Uterus (tissue), 4 donors: ENCODE data around the gene SH3TC1. TPM values are rescaled to one million over a fixed set of nuclear protein-coding genes. Genes with fewer than 3 reads are reported as not detected.

ENCODE experiments used
- DNase-seq, 2 donors: peaks; one replicate each; pipeline ENCODE4 v3.0.0-alpha.2; 2019 to 2020
- H3K27ac ChIP-seq, 2 donors: fragments of 200-600 bp; sonication (generic); 1 replicate in 1 of 2; 2 replicates in 1 of 2; pipeline ENCODE4 v1.5.1; 2016 to 2018
- H3K27me3 ChIP-seq, 2 donors: fragments of 200-600 bp; sonication (generic); one replicate each; pipeline ENCODE4 v1.5.1; 2018 to 2019; ENCODE audit warnings: control low read depth in 1 of 2
- H3K36me3 ChIP-seq, 2 donors: fragments of 200-600 bp; sonication (generic); one replicate each; pipeline ENCODE4 v1.5.1; 2019; ENCODE audit warnings: control low read depth in 1 of 2
- H3K4me1 ChIP-seq, 2 donors: fragments of 200-600 bp; sonication (generic); one replicate each; pipeline ENCODE4 v1.5.1; 2018 to 2019; ENCODE audit warnings: control low read depth in 1 of 2
- H3K4me3 ChIP-seq, 2 donors: fragments of 200-600 bp; sonication (generic); 1 replicate in 1 of 2; 2 replicates in 1 of 2; pipeline ENCODE4 v1.5.1; 2018 to 2019; ENCODE audit warnings: mild to moderate bottlenecking in 1 of 2
- H3K9me3 ChIP-seq, 2 donors: fragments of 200-600 bp; sonication (generic); one replicate each; pipeline ENCODE4 v1.5.1; 2019; ENCODE audit warnings: control low read depth in 1 of 2
- CTCF ChIP-seq, 4 experiments: fragments of 200-600 bp in 2 of 4; fragments of 450-650 bp in 2 of 4; sonication (generic) in 2 of 4; IDR thresholded peaks; one replicate each; pipeline ENCODE4 v1.5.1; 2016 to 2019; ENCODE audit warnings: antibody characterized with exemption in 4 of 4, mild to moderate bottlenecking in 2 of 4, moderate library complexity in 1 of 4
- POLR2A ChIP-seq, 2 donors: fragments of 450-650 bp; IDR thresholded peaks; one replicate each; pipeline ENCODE4 v1.6.1; 2016; ENCODE audit warnings: antibody characterized with exemption in 2 of 2, mild to moderate bottlenecking in 1 of 2, moderate library complexity in 1 of 2
- intact Hi-C: fragments of 100-400 bp; cut with DNase I; formaldehyde crosslinking; loops from one replicate; pipeline ENCODE4 v1.15.1; 2023; ENCODE audit warnings: low total_unique reads
- total RNA-seq, 4 donors: library from RNA; depleted of rRNA in 3 of 4; stranded (reverse); fragments of >200 nt in 3 of 4; gene quantifications; one replicate each; pipeline versions ENCODE4 v1.1.0 to v1.2.4, GENCODE V29; 2014 to 2023
- donor health status: DM: yes; HTN: yes; CAD: no.

Gene SH3TC1
- total RNA-seq, 4 donors from 2014 or later = 5.1 to 16.4 (median 11.3) TPM

- H3K9me3 ChIP-seq = no peaks in the 10 kb centered on the region
- H3K27me3 ChIP-seq = no peaks in the 10 kb centered on the region
- TF ChIP-seq POLR2A (IDR thresholded peaks at IDR 0.05) = no peak
- TF ChIP-seq CTCF (IDR thresholded peaks at IDR 0.05) = no peak
- no peaks in the 10 kb centered on the region for H3K36me3 ChIP-seq
- H3K4me3 ChIP-seq = no peak overlapping the region
- intact Hi-C loops = no loop called here
- no peaks in the 10 kb centered on the region for H3K4me1 ChIP-seq
- H3K27ac ChIP-seq = no peak overlapping the region
- no peak for DNase-seq
Measured at GRCh38 chr4:8180310-8181093, 18.6 kb upstream of the SH3TC1 start.

DNA sequence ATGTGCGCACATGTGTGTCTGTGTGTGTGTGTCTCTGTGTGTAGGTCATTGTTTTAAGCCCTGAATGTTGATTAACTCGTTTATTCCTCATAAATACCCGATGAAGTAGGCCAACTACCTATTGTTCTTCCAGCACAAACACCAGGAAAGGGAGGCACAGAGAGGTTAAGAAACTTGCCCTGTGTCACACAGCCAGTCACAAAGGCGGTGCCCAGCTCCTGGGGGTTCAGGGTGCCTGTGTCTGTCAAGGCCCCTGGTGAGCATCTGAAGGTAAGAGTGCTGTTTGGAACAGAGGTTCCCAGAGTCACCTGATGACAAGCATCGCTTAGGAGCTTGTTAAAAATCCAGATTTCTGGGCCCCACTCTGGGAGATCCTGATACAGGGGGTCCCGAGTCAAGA lies 18.0 kb upstream of the SH3TC1 start:
- Histone ChIP-seq H3K4me3 (no peak overlapping the region), H3K9me3 (no peaks in the 10 kb centered on the region), H3K4me1 (no peaks in the 10 kb centered on the region), H3K27me3 (no peaks in the 10 kb centered on the region), H3K36me3 (no peaks in the 10 kb centered on the region), H3K27ac (no peak overlapping the region)
- no peak for TF ChIP-seq CTCF (IDR thresholded peaks at IDR 0.05)
- intact Hi-C loops = no loop called here
- no peak for DNase-seq

GRCh38 chr4:8181844-8182243 lies 17.2 kb upstream of the SH3TC1 start:
- H3K27ac ChIP-seq = no peak overlapping the region
- no peaks in the 10 kb centered on the region for H3K27me3 ChIP-seq
- H3K4me1 ChIP-seq = no peaks in the 10 kb centered on the region
- no peaks in the 10 kb centered on the region for H3K9me3 ChIP-seq
- intact Hi-C loops = no loop called here
- TF ChIP-seq CTCF (IDR thresholded peaks at IDR 0.05) (no peak), POLR2A (IDR thresholded peaks at IDR 0.05) (no peak)
- no peak for DNase-seq
- H3K36me3 ChIP-seq = no peaks in the 10 kb centered on the region
- H3K4me3 ChIP-seq = no peak overlapping the region

DNA sequence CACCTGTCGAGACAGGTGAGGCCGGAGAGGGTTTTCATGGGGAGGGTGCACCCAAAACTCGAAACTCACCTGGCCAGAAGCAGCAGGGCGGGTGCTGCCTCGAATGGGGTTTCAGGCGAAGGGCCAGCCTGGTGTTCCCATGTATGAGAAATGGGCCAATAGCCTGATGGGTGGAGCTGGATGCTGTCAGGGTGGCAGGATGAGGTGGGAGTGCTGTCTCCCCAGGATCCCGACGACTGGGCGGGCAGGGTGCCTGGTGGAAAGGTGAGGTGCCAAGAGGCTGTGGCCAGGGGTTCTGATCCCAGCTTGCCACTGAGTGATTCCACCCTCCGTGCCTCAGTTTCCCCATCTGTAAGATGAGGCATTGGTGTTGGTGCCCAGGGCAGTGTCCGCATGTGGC lies 16.8 kb upstream of the SH3TC1 start:
- Histone ChIP-seq H3K27ac (no peak overlapping the region), H3K36me3 (no peaks in the 10 kb centered on the region), H3K4me1 (no peaks in the 10 kb centered on the region), H3K27me3 (no peaks in the 10 kb centered on the region), H3K9me3 (no peaks in the 10 kb centered on the region), H3K4me3 (no peak overlapping the region)
- intact Hi-C loops = no loop called here
- no peak for DNase-seq
- no peak for TF ChIP-seq POLR2A (IDR thresholded peaks at IDR 0.05)
- TF ChIP-seq CTCF (IDR thresholded peaks at IDR 0.05) = no peak

DNA sequence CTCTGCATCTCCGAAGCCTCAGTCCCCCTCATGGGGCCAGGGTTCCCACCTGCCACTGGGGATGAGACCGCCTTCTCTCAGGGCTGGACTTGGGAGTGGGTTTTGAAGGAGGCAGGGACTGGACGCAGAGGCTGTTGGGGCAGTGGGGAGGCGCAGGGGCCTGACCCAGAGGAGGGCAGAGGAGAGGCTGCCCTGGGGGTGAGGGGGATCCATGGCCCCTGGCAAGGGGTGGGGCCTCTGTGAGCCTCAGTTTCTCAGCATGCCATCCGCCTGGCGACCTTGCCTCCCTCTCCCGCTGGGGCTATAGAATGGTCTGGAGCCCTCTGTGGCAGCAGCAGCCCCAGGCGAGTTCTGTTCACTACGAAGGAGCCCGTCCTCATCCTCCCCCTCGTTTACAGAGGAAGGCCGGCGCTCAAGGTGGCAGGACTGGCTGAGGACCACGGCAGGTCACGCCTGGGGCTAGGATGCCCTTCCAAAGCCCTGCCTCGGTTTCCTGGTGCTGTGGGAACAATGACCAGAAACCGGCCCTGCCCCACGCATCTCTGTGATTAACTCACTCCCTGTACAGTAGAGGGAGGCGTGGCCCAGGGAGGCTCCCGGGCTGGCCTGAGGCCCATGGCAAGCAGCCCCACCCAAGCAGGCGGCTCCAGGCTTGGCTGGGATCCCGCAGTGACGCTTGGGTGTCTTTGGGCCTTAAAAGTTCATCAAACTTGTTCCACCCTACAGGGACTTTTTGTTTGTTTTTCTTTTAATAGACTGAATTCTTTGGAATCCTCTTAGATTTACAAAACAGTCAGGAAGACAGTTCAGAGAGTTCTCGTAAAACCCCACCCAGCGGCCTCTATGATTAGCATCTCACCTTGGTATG lies 16.0 kb upstream of the SH3TC1 start:
- Histone ChIP-seq H3K27ac (peak overlapping the region in 1 of 2 donors; percentile 5), H3K36me3 (no peaks in the 10 kb centered on the region), H3K4me3 (no peak overlapping the region), H3K9me3 (no peaks in the 10 kb centered on the region), H3K27me3 (no peaks in the 10 kb centered on the region), H3K4me1 (no peaks in the 10 kb centered on the region)
- TF ChIP-seq POLR2A (IDR thresholded peaks at IDR 0.05) (no peak), CTCF (IDR thresholded peaks at IDR 0.05) (no peak)
- peak; percentile 72 to 78 for DNase-seq
- intact Hi-C loops = no loop called here
